IPS-NIHi7 (cell line): Measurements from ENCODE around the gene REXO4.
A peak's percentile ranks its signal among the peaks of the same experiment; 100 is the strongest.

Experiments
- DNase-seq: peaks from one replicate; pipeline ENCODE4 v3.0.0; 2012; ENCODE audit warnings: mixed read lengths; ENCODE audit errors: extremely low spot score

The REXO4 gene

GRCh38 chr9:133369422-133369821 lies 48.4 kb downstream of the REXO4 start:
- no peak for DNase-seq

DNA sequence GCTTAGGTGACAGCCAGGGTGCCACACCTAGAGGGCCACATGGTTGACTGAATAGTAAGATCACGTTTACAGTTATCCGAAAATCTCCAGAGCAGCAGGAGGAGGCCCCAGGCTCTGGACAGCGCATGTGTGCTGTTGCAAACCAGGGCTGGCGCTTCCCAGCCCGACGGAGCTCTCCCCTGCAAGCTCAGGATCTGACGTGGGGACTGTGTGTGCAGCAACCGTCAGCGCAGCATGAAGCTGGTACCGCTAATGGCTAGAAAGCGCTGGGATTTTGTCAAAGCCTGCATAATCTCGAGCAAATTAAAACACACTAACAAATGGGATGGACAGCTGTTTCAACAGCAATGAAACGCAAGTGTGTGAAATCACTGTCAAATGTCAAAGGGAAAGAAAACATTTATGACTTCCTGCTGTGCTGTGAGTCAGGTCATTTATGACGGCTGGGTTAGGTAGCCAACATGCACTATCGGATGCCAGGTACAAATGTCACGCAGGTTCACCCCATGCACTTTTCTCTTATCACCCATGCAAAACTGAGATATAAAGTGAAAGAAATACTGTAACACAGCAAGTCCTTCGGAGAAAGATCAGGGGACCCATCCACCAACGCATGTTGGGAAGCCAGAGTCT lies 49.4 kb downstream of the REXO4 start:
- DNase-seq: no peak

- DNase-seq: no peak
Observed at GRCh38 chr9:133367778-133368177, 50.0 kb downstream of the REXO4 start.

- no peak for DNase-seq
Observed at GRCh38 chr9:133367221-133367620, 50.6 kb downstream of the REXO4 start.

GRCh38 chr9:133366435-133366834 lies 51.4 kb downstream of the REXO4 start:
- no peak for DNase-seq

GRCh38 chr9:133362359-133363044 lies 55.3 kb downstream of the REXO4 start:
- DNase-seq: no peak

DNA sequence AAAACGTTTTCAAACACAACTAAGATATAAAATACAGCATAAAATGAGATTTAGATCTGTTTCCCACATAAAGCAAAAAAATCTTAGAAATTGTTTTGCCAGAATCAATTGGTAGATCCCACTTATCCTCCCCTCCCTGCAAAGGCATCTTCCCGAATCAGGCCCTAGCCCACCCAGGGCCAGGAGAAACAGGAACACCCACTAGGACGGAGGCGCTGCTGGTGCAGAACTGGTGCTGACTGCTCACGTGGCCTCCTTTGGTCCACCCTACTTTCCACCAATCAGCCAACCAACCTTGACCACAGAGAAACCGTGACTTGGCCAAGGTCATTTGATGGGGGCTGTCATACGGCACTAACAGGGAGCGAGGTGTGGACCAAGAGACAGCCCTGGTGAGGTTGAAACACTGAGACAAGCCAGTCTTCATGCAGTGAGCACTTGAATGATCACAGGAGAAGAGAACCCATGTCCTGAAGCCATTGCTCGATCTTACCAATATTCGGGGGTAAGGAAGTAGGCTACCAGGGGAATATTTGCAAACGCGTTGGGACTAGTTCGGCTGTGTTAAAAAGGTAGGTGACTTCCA lies 56.2 kb downstream of the REXO4 start:
- no peak for DNase-seq

DNA sequence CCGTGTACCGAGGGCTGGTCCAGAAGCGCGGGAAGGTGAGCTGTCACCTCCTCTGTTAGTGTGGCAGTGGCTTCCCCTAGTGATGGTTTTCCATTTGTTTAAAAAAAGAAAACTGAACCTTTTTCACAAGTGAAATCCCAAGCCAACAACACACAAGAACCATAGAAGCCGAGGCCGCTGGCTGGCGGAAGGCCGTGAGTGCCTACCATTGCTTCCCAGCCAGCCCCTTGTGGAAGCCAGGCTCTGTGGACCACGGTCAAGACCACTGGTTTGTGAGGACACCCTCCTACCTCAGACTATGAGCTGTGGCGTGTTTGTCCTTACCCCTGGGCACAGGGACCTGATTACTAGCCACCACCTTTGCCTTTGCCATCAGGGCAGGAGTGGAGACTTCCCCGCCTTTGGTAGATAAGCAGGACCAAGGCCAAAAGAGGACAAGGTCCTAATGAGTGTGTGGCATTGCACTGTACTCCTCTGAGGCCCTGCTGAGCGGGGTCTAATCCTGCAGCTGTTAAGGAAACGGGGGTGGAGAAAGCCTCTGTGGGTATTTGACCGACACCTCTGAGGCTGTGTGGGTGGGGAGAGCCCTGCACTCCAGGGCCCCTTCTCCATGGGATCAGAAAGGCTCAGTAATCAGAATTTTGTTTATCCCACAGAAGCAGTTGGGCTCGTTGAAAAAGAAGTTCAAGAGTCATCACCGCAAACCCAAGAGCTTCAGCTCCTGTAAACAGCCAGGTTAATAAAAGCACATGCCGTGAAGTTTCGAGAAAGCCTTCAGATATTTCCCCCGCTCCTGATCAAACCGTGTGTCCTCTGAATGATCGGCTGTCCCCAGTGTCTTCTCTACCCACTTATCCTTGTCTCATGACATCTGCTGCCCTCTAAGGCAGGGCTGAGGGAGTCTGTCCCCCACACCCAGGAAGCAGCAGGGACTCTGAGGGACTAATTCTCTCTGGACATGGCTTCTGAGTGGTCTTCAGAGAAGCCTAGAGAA lies 57.1 kb downstream of the REXO4 start:
- DNase-seq: no peak

DNA sequence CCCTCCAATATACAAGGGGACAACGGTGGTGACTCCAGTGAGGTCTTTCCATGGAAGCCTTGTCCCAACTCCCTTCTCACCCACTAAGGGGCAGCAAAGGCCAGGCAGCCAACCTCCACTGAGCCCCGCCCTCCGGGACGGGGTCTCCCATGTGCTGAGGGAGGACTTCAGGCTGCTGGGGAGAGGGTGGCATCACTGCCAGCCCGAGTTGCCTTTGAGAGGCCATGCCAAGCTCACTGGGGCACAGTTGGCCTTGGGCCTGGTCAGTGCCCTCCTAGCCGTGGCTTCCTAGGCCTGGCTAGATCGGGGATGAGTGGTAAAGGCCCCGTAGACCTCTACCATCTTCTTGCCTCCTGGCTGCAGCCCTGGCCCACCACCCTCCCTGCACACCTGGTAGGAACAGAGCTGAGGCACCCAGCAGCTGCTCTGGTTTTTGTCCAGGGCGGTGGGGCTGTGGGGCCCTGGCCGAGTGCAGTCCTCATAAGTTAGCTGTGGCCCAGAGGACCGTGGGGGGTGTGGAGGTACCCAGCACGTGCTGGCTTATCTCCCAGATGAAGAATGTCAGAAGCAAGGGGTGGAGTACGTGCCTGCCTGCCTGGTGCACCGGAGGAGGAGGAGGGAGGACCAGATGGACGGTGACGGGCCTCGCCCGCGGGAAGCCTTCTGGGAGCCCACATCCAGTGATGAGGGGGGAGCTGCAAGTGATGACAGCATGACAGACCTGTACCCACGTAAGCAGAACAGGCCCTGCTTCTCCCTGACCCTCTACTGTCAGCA lies 58.2 kb downstream of the REXO4 start:
- DNase-seq: peak; percentile 64

- DNase-seq: no peak
Observed at GRCh38 chr9:133357656-133358055, 60.2 kb downstream of the REXO4 start.

- DNase-seq: peak; percentile 88
Observed at GRCh38 chr9:133356391-133357091, 61.3 kb downstream of the REXO4 start, which contains the start of the genes SURF1 and SURF2. SURF1 (minus strand) TSS chr9:133356487; CDS start chr9:133356453, 34 bp downstream. SURF2 (plus strand) TSS chr9:133356550; CDS start chr9:133356593, 43 bp downstream.
